Ovary (tissue), 9 donors: ENCODE data around the gene SMIM1. TPM values are rescaled to one million over a fixed set of nuclear protein-coding genes. Genes with fewer than 3 reads are reported as not detected.

Experiments
- DNase-seq, 5 donors: peaks; one replicate each; pipeline ENCODE4 v3.0.0-alpha.2; 2019 to 2020
- H3K27ac ChIP-seq, 2 donors: fragments of 200-600 bp; one replicate each; pipeline versions ENCODE4 v1.5.1 to v1.8.0; 2019 to 2022
- H3K27me3 ChIP-seq: fragments of 200-600 bp; one replicate; pipeline ENCODE4 v1.8.0; 2022
- H3K36me3 ChIP-seq: fragments of 200-600 bp; sonication (generic); one replicate; pipeline ENCODE4 v1.5.1; 2019
- H3K4me1 ChIP-seq: one replicate; pipeline ENCODE4 v1.8.1; 2013; ENCODE audit warnings: mild to moderate bottlenecking, moderate library complexity; ENCODE audit not compliant: insufficient read depth
- H3K4me3 ChIP-seq: fragments of 200-600 bp; sonication (generic); one replicate; pipeline ENCODE4 v1.5.1; 2017
- H3K9me3 ChIP-seq, 2 donors: fragments of 200-600 bp in 1 of 2; sonication (generic) in 1 of 2; one replicate each; pipeline versions ENCODE4 v1.5.1 to v1.8.1; 2013 to 2019; ENCODE audit warnings: mild to moderate bottlenecking in 1 of 2, moderate library complexity in 1 of 2
- EP300 ChIP-seq: sonication (generic); formaldehyde crosslinking; IDR thresholded peaks from one replicate; pipeline ENCODE4 v1.6.1; 2017; ENCODE audit warnings: antibody characterized with exemption
- POLR2A ChIP-seq: fragments of 450-650 bp; IDR thresholded peaks from one replicate; pipeline ENCODE4 v1.6.1; 2017; ENCODE audit warnings: antibody characterized with exemption, mild to moderate bottlenecking, moderate library complexity
- WGBS, 3 donors: extraction: QIAGEN DNeasy Blood & Tissue Kit in 1 of 3; methylation state at CpG; one replicate each; pipeline versions ENCODE4 v1.1.5 to v1.1.7; 2013 to 2017; 5-methylcytosine and 5-hydroxymethylcytosine counted together
- intact Hi-C, 4 donors: fragments of 100-400 bp; cut with DNase I; formaldehyde crosslinking; loops; one replicate each; pipeline versions ENCODE4 v1.11.0 to v1.15.1; 2022 to 2023
- polyA plus RNA-seq, 2 donors: library from polyadenylated mRNA; stranded (reverse); fragments of 200-250 nt in 1 of 2; fragments of 350-450 nt in 1 of 2; fragmentation: Illumina TruSeq in 1 of 2; extraction: RNeasy Lipid Tissue Mini Kit (QIAGEN cat#74804) in 1 of 2; gene quantifications; one replicate each; pipeline ENCODE4 v1.2.3, GENCODE V29; 2013 to 2014
- total RNA-seq, 7 donors: library from RNA; depleted of rRNA in 2 of 7; stranded (reverse); fragments of >200 nt in 2 of 7; fragmentation: NEBNext Ultra II Directional in 3 of 7; extraction: Animal tissue kit (Norgen Biotek cat#: 25700) in 3 of 7; gene quantifications; one replicate each; pipeline versions ENCODE4 v1.1.0 to v1.2.4, GENCODE V29; 2016 to 2023
- TF ChIP-seq, protein P1 (sequence below), 3 donors: fragments of 450-650 bp in 2 of 3; fragments of 200-600 bp in 1 of 3; IDR thresholded peaks; one replicate each; pipeline versions ENCODE4 v1.5.1 to v1.8.0; 2016 to 2022; ENCODE audit warnings: antibody characterized with exemption in 3 of 3, mild to moderate bottlenecking in 1 of 3
- donor health status: DM: no; HTN: no; CAD: no; lungs with moderate emphysema.
- donor health status: DM: no; HTN: no; CAD: no.
- donor health status: Bipolar disorder and iron deficiency.
- donor health status: DM: yes; HTN: yes; CAD: no.
- donor health status: DM: no; HTN: no; CAD: no.
- donor health status: DM: yes; HTN: yes; CAD: no.

SMIM1 gene
- total and polyA plus RNA-seq, 9 donors = 7.1 to 22.1 (median 18.7) TPM; not detected in 1

DNA sequence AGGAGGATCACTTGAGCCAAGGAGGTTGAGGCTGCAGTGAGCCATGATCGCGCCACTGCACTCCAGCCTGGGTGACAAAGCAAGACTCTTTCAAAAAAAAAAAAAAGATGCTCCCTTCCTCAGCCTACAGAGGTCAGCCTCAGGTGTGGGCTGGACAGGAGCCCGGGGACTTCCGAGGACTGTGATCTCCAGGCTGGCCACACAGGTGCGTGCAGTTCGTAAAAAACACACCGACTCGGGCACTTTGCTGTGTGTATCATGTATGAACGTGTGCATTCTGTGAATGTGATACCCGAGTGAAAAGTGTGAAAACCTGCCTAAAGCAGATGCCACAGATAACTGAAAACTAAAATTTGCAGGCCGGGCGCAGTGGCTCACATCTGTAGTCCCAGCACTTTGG lies 28.7 kb upstream of the SMIM1 start:
- H3K36me3 ChIP-seq = no peaks in the 10 kb centered on the region
- DNase-seq = no peak
- WGBS, 3 donors = 92 to 93% (median 92%) methylated on average over 12 of the region's 12 CpGs
- H3K4me1 ChIP-seq = peaks cover 14% of the 10 kb centered on the region
- no peaks in the 10 kb centered on the region for H3K9me3 ChIP-seq
- intact Hi-C loops = no loop called here
- no peak for TF ChIP-seq POLR2A
- TF ChIP-seq, protein P1, sequence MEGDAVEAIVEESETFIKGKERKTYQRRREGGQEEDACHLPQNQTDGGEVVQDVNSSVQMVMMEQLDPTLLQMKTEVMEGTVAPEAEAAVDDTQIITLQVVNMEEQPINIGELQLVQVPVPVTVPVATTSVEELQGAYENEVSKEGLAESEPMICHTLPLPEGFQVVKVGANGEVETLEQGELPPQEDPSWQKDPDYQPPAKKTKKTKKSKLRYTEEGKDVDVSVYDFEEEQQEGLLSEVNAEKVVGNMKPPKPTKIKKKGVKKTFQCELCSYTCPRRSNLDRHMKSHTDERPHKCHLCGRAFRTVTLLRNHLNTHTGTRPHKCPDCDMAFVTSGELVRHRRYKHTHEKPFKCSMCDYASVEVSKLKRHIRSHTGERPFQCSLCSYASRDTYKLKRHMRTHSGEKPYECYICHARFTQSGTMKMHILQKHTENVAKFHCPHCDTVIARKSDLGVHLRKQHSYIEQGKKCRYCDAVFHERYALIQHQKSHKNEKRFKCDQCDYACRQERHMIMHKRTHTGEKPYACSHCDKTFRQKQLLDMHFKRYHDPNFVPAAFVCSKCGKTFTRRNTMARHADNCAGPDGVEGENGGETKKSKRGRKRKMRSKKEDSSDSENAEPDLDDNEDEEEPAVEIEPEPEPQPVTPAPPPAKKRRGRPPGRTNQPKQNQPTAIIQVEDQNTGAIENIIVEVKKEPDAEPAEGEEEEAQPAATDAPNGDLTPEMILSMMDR (IDR thresholded peaks at IDR 0.05) = no peak
- no peak for TF ChIP-seq EP300
- no peak overlapping the region for H3K4me3 ChIP-seq
- H3K27ac ChIP-seq = no peak overlapping the region
- H3K27me3 ChIP-seq = no peaks in the 10 kb centered on the region

DNA sequence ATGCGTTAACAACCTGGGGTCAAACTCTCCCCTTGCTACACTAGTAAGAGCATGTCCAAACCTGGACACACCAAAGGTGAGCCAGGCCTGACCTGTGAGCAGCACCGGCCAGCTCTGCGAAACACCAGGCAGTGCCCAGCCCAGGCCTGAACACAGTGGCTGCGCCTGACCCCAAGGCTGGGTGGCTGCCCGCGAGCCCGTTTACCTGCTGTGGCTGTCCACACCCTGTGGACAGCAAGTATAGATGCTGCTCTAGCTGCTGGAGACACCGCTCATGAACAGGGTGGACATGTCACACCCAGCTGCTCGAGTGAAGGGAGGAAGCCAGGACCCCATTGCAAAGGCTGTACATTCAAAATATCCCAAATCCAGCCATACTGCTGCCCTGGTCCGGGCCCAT lies 27.9 kb upstream of the SMIM1 start:
- 90 to 93% (median 92%) methylated on average over 10 of the region's 10 CpGs for WGBS, 3 donors
- intact Hi-C loops = no loop called here
- TF ChIP-seq POLR2A (no peak), EP300 (no peak)
- TF ChIP-seq, protein P1 (IDR thresholded peaks at IDR 0.05) = no peak
- Histone ChIP-seq H3K27me3 (no peaks in the 10 kb centered on the region), H3K9me3 (no peaks in the 10 kb centered on the region), H3K27ac (no peak overlapping the region), H3K36me3 (no peaks in the 10 kb centered on the region), H3K4me1 (peaks cover 14% of the 10 kb centered on the region), H3K4me3 (no peak overlapping the region)
- no peak for DNase-seq

DNA sequence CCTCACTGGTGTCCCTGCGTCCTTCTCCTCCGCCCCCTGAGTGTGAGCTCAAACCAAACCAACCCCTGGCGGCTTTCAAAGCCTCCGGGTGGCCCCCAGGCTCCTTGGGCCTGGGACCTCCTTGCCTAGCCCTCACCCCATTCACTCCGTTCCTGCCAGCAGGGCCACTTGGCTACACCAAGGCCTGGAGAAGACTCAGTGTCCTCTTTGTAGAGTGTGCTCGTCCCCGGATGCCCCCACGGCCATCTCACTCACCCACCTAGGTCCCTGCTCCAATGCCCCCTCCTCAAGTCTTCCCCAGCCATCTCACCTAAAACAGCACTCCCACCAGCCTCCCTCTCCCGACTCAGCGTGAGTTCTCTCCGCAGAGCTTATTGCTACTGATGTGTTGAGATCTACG lies 27.5 kb upstream of the SMIM1 start:
- Histone ChIP-seq H3K4me1 (peaks cover 14% of the 10 kb centered on the region), H3K27me3 (no peaks in the 10 kb centered on the region), H3K36me3 (no peaks in the 10 kb centered on the region), H3K9me3 (no peaks in the 10 kb centered on the region), H3K4me3 (no peak overlapping the region), H3K27ac (no peak overlapping the region)
- intact Hi-C loops = no loop called here
- DNase-seq = peak in 1 of 5 donors; percentile 30
- WGBS, 3 donors = 89 to 93% (median 92%) methylated on average over 12 of the region's 12 CpGs
- no peak for TF ChIP-seq POLR2A
- TF ChIP-seq EP300 = no peak
- TF ChIP-seq, protein P1 (IDR thresholded peaks at IDR 0.05) = no peak

DNA sequence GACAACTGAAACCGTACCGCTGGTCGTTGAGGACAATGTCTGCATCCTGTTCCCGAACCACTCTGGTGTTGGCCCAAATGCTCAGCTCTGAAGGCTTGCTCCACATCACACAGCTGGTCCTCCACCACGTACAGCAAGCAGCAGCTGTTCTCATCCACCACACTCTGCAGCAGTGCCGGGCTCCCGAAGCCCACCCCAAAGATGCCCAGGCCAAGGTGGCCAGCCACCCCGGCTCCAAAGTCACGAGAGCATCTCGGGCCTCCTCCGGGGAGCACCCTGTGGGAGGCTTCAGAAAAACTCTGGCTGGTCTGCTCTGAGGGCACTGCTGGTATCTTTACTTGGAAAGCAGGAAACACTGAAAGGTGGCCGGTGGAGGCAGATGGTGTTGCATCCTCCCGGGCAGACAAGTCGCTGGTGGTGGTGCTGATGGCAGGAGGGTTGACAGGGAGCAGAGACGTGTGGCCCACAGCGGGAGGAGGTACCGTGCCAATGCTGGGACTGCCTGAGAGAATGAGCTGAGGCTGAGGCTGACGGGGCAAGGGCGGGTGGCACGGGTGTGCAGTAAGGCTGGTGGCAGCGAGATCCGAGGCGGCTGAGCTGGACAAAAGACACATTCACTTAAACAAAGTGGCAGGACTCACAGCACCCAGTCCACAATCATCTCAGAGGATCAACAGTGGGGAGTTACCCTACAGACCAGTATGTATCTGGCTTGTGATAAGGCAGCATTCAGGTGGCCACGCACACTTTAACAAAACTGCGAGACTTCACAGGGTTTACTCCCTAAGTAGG lies 26.8 kb upstream of the SMIM1 start:
- H3K9me3 ChIP-seq = no peaks in the 10 kb centered on the region
- TF ChIP-seq, protein P1 (IDR thresholded peaks at IDR 0.05) = no peak
- TF ChIP-seq EP300 = no peak
- no peak for TF ChIP-seq POLR2A
- peak in 1 of 5 donors; percentile 35 for DNase-seq
- H3K27ac ChIP-seq = no peak overlapping the region
- H3K4me1 ChIP-seq = peaks cover 14% of the 10 kb centered on the region
- WGBS, 3 donors = 80 to 85% (median 81%) methylated on average over 25 of the region's 25 CpGs
- H3K36me3 ChIP-seq = no peaks in the 10 kb centered on the region
- no peaks in the 10 kb centered on the region for H3K27me3 ChIP-seq
- H3K4me3 ChIP-seq = no peak overlapping the region
- intact Hi-C loops = no loop called here
